Stimulated activated CD4-positive, alpha-beta T cell treated with anti-CD3 and anti-CD28 coated beads, Interleukin-1b, Interleukin-23, amount 100 ng/mL, for 1 hour (primary cell): Measurements from ENCODE around the gene PHC3.
"Not testable (repeated sequence)": the region's sequence is repeated elsewhere in the genome, so short reads cannot be mapped to it uniquely, and the experiment has no call there.

Experiments
- DNase-seq, 2 donors: peaks; one replicate each; pipeline ENCODE4 v3.0.0-alpha.2; 2020; ENCODE audit warnings: low read depth in 2 of 2

The PHC3 gene, protein sequence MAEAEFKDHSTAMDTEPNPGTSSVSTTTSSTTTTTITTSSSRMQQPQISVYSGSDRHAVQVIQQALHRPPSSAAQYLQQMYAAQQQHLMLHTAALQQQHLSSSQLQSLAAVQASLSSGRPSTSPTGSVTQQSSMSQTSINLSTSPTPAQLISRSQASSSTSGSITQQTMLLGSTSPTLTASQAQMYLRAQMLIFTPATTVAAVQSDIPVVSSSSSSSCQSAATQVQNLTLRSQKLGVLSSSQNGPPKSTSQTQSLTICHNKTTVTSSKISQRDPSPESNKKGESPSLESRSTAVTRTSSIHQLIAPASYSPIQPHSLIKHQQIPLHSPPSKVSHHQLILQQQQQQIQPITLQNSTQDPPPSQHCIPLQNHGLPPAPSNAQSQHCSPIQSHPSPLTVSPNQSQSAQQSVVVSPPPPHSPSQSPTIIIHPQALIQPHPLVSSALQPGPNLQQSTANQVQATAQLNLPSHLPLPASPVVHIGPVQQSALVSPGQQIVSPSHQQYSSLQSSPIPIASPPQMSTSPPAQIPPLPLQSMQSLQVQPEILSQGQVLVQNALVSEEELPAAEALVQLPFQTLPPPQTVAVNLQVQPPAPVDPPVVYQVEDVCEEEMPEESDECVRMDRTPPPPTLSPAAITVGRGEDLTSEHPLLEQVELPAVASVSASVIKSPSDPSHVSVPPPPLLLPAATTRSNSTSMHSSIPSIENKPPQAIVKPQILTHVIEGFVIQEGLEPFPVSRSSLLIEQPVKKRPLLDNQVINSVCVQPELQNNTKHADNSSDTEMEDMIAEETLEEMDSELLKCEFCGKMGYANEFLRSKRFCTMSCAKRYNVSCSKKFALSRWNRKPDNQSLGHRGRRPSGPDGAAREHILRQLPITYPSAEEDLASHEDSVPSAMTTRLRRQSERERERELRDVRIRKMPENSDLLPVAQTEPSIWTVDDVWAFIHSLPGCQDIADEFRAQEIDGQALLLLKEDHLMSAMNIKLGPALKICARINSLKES

GRCh38 chr3:170180908-170181885, at the start of gene PHC3:
TSS of gene PHC3 (minus strand) at chr3:170181733. CDS start at chr3:170181715, 18 bp downstream.
- peak; percentile 84 to 86 for DNase-seq

GRCh38 chr3:170228093-170228766, 46.7 kb upstream of the PHC3 start:
- DNase-seq: no peak

DNA sequence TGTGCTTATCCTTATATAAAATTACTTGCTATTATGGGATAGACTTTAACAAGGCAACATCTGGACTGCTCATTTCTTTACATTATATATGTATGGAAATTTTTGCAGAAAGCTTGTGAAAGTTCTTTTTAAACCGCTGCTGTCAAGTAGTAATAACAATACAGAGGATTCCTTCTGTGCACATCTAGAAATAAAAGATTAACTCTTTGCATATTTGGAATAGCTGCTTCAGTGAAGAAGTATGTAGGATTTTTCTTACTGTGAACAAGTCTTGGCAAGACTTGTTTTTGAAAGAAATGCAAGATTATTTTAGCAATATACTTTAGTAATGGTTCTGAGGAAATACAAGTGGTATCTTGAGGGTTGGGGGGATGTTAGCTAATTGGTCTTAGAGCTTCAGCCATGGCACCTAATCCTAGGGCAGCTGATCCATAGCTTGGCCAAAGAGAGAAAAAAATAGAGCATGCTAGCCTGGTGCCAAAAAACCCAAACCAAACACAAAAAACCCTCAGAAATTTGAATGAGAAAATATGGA, 45.0 kb upstream of the PHC3 start:
- DNase-seq: no peak

- no peak for DNase-seq
Observed at GRCh38 chr3:170225166-170225565, 43.6 kb upstream of the PHC3 start.

DNA sequence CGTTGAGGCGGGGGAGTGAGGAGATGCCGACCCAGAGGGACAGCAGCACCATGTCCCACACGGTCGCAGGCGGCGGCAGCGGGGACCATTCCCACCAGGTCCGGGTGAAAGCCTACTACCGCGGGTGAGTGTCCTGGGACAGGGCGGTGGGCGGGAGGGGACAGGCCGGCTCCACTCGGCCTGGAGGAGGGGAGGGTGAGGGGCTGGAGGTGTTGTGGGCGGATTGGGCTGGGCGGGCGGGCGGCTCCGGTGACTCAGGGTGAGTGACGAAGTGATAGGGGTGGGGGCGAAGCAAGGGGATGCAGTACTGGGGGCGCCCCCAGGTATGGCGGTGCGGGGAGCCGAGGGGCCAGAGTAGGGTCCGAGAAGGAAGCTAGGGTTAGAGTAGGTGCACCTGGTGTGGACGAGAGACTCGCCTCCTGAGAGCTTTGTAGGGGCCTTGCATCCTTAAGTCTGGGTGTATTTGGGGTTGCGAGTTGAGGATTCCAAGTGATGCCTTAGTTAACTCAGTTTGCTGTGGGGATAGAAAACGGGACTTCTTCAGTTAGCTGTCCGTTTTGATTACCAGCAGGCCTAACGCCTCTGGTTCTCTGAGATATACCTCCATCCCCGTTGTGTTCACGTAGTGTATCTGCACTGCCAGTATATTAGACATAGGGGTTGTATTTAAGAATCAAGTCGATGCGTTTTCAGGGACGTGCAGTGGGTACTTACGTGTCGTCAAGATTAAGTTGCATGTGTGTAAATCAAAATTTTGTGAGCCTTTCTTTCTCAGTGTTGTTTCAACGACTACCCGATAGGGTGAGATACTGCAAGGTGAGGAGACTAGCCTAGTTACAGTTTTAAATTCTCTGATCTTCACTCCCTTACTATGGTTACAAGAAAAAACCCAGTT, 41.4 kb upstream of the PHC3 start:
- peak in 1 of 2 donors; percentile 13 for DNase-seq

DNA sequence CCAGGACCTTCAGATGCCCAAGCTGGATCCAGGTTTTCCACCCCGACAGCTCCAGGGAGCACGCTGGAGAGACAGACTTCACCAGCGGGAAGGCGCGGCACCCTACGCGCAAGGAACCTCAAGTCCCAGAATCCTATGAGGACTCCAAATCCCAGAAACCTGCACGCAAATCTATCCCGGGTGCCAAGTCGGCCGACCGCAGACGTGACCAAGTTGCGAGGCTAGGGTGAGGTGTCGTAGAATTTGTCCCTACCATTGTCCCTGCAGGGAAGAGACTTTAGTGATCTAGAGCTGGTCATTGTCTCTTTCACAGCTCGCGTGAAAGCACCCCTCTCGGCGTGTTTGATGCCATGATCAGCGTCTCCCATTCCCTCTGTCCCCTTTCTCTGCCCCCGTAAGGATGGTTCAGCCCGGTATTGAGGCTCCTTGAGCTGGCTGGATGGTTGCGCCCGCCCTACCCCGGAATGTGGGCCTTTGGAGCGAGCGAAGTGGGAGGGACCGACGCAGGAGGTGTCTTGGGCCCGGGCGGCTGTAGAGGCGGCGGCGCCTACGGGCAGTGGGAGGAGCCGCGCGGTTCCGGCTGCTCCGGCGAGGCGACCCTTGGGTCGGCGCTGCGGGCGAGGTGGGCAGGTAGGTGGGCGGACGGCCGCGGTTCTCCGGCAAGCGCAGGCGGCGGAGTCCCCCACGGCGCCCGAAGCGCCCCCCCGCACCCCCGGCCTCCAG, 40.6 kb upstream of the PHC3 start, which contains the start of gene PRKCI:
TSS of gene PRKCI (plus strand) at position 501 of the 723 bp plus-strand sequence. CDS start 246 bp downstream, outside the sequence.
- DNase-seq: peak; percentile 66 to 75

DNA sequence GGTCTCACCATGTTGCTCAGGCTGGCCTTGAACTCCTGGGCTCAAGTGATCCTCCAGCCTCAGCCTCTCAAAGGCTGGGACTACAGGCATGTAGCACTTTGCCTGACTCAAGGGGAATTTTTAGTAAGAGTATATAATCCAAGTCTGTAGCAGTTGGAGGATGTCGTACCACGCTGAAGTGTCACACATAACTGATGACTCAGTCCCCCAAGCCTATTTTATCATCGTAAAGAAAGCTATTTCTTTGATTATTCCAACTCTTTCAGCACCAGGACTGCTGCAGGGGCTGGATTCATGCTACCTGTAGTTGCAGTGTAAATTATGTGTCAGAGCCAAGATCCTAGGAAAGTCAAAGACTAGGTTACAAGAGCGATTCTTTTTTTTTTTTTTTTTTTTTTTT, 39.3 kb upstream of the PHC3 start:
- DNase-seq: no peak

GRCh38 chr3:170219850-170220249, 38.3 kb upstream of the PHC3 start:
- no peak for DNase-seq

GRCh38 chr3:170211668-170212067, 30.1 kb upstream of the PHC3 start:
- DNase-seq: no peak

DNA sequence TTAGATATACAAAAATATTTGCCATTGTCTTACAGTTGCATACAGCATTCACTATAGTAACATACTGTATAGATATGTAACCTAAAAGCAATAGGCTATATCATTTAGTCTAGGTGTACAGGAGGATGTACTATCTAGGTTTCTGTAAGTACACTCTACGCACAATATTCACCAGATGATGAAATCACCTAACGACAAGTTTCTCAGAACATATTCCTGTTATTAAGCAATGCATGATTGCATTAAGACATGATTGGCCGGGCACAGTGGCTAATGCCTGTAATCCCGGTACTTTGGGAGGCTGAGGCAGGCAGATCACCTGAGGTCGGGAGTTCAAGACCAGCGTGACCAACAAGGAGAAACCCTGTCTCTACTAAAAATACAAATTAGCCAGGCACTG, 26.2 kb upstream of the PHC3 start:
- no peak for DNase-seq

DNA sequence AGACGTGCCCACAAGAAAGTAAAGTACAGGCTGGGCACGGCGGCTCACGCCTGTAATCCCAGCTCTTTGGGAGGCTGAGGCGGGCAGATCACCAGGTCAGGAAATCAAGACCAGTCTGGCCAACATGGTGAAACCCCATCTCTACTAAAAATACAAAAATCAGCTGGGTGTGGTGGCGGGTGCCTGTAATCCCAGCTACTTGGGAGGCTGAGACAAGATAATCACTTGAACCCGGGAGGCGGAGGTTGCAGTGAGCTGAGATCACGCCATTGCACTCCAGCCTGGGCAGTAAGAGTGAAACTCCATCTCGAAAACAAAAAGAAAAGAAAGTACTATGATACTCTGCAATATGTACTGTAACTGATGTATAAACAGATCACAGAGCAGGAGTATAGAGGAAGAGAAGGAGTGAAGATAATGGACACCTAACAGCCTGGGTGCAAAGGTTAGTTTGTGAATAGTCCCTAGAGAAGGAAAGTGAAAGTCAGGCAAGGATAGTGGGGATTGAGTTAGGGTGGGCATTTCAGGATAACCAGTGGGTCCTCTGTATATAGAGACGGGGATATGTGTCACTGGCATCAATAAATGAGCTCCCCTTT, 24.7 kb upstream of the PHC3 start:
- DNase-seq: not testable (repeated sequence)

GRCh38 chr3:170205302-170205701, 23.8 kb upstream of the PHC3 start:
- no peak for DNase-seq

DNA sequence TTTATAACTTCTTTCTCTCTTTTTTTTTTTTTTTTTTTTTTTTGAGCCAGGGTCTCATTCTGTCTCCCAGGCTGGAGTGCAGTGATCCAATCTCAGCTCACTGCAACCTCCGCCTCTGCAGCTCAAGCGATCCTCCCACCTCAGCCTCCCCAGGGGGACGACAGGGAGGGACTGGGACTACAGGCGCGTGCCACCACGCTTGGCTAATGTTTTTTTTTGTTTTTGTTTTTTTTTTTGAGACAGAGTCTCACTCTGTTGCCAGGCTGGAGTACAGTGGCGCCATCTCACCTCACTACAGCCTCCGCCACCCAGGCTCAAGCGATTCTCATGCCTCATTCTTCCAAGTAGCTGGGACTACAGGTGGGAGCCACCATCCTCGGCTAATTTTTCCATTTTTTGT, 23.0 kb upstream of the PHC3 start:
- no peak for DNase-seq

DNA sequence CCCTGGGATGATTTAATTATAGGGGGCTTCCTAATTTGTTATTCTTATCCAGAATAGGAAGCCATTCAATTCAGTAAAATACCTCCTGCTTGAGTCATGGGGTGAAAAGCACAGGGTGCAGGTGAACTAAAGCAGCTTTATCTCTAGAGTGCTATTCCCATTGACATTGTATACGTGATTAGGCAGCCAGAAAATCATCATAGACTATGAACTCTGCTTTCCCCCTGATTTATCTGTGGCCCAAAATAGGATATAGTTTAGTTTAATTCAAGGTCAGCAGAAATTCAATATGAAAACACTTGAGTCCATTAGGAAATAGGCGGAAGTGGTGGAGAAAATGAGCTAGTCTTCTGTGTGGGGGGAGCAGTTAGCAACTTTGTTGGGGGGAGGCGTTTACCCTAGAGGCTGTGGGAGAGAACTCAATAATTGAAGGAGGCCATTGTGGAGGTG, 22.5 kb upstream of the PHC3 start:
- no peak for DNase-seq

DNA sequence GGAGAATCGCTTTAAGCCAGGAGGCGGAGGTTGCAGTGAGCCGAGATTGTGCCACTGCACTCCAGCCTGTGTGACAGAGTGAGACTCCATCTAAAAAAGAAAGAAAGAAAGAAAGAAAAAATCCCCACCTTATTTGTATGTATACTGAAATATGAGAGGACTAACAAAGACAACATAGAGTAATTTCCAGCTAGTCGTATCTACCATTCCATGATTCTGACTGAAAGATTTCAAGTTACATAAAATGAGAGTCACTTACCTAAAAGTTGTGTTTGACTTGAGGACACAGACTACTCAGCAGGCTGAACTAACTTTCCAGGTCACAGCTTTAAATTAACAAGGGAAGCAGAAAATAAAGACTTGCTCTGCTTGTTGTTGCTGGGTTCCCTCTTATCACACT, 21.9 kb upstream of the PHC3 start:
- DNase-seq: no peak

- DNase-seq: no peak
Observed at GRCh38 chr3:170201527-170201926, 20.0 kb upstream of the PHC3 start.

DNA sequence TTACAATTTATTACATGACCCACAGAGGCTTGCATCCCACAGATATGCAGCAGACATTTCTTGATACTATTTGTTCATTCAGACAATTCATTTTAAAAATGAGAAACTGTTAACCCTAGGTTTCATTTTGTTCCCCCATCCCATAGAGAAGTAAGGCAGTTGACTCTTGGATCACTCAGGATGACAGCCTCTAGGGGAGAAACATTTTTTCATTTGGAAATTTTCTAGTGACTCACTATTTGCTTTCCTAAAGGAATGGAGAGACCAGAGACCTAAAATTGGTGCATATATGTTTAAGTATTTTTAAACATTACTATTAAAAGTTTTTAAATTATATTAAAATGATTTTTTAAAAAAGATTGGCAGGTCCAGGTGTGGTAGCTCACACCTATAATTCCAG, 19.5 kb upstream of the PHC3 start:
- no peak for DNase-seq

GRCh38 chr3:170196833-170197232, 15.3 kb upstream of the PHC3 start:
- no peak for DNase-seq
